ENCODE data around the gene ZNF638.

DNA sequence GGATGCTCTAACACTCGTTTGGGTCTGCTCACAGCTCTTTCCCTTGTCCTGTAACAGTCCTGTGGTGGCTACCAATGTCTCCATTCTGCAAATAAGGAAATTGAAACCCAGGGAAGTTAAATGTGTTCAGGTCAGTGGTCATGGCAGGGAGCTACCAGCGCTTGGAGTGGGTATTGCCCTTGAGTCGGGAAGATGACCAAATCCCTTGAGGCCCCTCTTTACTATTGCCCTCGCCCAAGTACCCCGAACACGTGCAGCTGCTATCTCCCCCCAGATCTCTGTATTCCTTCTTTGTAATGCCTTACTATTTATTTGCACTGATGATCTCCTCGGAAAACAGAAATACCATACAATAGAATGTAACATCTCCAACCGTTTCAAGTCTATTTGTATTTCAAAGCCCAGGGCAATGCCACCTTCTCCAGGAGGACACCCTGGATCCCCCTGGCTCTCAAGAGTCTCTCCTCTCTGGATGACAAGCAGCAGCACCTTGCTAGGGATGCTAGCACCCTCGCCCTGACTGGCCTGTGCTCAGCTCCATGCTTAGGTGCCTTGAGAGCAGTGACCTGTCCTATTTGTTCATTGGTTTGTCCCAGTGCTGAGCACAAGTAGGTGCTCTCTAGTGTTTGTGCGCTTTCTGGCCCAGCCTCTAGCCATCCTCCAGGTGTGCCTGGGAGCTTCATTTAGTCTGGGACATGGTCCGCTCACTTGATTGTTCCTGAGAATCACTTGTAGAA, 136.9 kb downstream of the ZNF638 start:
- TF ChIP-seq EZH2 (IDR thresholded peaks at IDR 0.05; ENCODE audit: borderline replicate concordance, low read length), result no peak
- no peak for TF ChIP-seq CTCF (IDR thresholded peaks at IDR 0.05; ENCODE audit: low read length)

Measured in OCI-LY1 (cell line).